K562 (cell line): ENCODE data around the gene MMEL1.

Experiments used
- CBFA2T3 ChIP-seq: fragments of 450-650 bp; IDR thresholded peaks from 2 replicates; pipeline ENCODE4 v1.6.1; 2017
- DPF2 ChIP-seq: fragments of 450-650 bp; IDR thresholded peaks from 2 replicates; pipeline ENCODE4 v1.6.1; 2016
- RAD21 ChIP-seq, 2 experiments: fragments of 250-450 bp in 1 of 2; fragments of 450-650 bp in 1 of 2; sonication (Bioruptor Pico) in 1 of 2; formaldehyde crosslinking in 1 of 2; IDR thresholded peaks in 1 of 2; conservative IDR thresholded peaks in 1 of 2; 2 replicates each; pipeline versions ENCODE4 v1.4.0 to v1.8.0; 2020 to 2022; ENCODE audit warnings: mild to moderate bottlenecking in 2 of 2, moderate library complexity in 1 of 2
- ZNF384 ChIP-seq: IDR thresholded peaks from 2 replicates; pipeline ENCODE4 v1.6.1; 2012; ENCODE audit warnings: low read depth, low read length, improper control_type of control experiment
- ZSCAN29 ChIP-seq: fragments of 450-650 bp; IDR thresholded peaks from 2 replicates; pipeline ENCODE4 v1.6.1; 2017
- TF ChIP-seq, protein P1 (sequence below), 3 experiments: IDR thresholded peaks in 2 of 3; conservative IDR thresholded peaks in 1 of 3; 2 replicates each; pipeline ENCODE4 v1.5.1; 2011 to 2012; ENCODE audit warnings: low read length in 3 of 3, mild to moderate bottlenecking in 3 of 3, control low read depth in 2 of 3, improper control_type of control experiment in 1 of 3, inconsistent platforms in 1 of 3, low read depth in 1 of 3, mixed read lengths in 1 of 3, moderate library complexity in 1 of 3; ENCODE audit not compliant: insufficient read depth in 2 of 3

- TF ChIP-seq CBFA2T3 (no peak), DPF2 (no peak), ZSCAN29 (no peak), RAD21 (CRISPR knock-in tag; conservative IDR thresholded peaks at IDR 0.05 in 1 of 2, IDR thresholded peaks at IDR 0.05 in 1 of 2) (no peak), ZNF384 (no peak)
- TF ChIP-seq, protein P1, sequence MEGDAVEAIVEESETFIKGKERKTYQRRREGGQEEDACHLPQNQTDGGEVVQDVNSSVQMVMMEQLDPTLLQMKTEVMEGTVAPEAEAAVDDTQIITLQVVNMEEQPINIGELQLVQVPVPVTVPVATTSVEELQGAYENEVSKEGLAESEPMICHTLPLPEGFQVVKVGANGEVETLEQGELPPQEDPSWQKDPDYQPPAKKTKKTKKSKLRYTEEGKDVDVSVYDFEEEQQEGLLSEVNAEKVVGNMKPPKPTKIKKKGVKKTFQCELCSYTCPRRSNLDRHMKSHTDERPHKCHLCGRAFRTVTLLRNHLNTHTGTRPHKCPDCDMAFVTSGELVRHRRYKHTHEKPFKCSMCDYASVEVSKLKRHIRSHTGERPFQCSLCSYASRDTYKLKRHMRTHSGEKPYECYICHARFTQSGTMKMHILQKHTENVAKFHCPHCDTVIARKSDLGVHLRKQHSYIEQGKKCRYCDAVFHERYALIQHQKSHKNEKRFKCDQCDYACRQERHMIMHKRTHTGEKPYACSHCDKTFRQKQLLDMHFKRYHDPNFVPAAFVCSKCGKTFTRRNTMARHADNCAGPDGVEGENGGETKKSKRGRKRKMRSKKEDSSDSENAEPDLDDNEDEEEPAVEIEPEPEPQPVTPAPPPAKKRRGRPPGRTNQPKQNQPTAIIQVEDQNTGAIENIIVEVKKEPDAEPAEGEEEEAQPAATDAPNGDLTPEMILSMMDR (IDR thresholded peaks at IDR 0.05 in 2 of 3, conservative IDR thresholded peaks at IDR 0.05 in 1 of 3; ENCODE audit: insufficient read depth in 2 of 3, low read depth in 1 of 3, low read length in 3 of 3), result no peak
These were observed 5.1 kb downstream of the MMEL1 start for GRCh38 chr1:2627746-2628145.
